CD1c-positive myeloid dendritic cell (primary cell): Measurements from ENCODE around the gene FAR1.
"Not testable (repeated sequence)": the region's sequence is repeated elsewhere in the genome, so short reads cannot be mapped to it uniquely, and the experiment has no call there.

Source experiments
- DNase-seq: peaks from one replicate; pipeline ENCODE4 v3.0.0-alpha.2; 2016; ENCODE audit errors: extremely low spot score

The FAR1 gene

DNA sequence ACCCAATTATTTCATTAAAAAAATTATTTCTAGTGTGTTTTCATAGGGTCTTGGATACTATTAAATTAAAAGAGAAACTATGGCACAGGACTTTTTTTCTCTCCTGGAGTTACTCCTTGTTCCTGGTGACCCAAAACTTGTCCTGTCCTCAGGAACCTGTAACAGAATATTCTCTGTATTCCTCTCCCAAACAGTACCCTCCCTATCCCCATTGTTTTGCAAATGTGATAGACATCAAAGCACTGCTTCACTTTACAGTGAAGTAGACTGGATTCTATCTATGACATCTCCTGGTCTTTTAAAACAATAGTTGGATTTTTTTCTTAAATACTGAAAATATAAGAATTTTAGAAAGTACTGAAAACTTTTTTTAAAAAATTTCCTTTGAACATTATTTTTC is 37.2 kb downstream of the FAR1 start:
- DNase-seq, result no peak

DNA sequence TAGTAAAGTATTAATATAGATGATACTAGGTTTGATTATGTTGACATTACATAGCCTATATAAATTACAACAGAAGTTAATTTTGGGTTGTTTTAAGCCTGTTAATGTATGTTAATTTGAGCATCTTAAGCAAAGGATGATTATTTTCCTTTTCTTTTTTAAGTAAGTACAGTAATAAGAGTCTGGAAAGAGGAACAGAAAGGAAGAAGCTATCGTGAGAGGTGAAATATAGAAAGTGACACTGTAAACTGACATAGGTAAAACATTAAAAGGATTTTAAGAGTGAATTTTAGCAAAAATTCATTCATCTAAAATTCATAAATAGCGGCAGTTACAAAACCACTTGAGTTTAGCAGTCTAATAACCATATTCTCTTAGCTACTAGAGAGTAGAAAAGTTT is 45.5 kb downstream of the FAR1 start:
- no peak for DNase-seq

DNA sequence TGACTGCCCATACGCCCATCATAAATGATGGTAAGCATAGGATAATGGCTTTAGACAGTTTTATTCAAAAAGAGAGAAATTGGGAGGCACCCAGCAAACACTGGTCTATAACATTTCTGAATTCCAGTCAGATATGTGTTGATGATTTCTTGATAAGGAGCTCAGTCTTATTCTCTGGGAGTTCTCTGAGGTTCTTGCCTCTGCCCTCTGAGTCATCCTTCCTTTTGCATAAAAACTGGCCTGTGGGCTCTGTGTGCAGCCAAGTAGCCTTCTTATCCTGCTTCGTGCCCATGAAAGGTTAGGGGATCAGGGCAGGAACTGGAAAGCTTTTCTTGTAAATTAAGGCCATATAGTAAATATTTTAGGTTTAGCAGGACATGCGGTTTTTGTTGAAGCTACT is 48.9 kb downstream of the FAR1 start:
- no peak for DNase-seq

DNA sequence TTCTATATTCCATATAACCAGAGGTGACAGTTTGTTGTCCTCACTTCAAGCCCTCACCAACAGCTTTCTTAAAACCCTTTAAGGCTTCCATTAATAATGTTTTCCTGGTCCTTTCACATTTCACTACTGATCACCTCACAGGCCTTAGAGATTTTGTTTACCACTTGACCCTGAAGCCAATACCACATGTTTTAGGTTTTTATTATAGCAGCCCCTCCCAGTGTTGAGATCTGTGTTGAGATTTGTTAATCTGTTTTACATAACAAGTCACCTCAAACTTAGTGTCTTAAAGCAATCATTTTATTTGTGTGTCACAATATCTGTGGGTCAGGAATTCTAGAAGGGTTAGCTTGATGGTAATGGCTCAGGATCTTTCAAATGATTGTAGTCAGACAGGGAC is 49.9 kb downstream of the FAR1 start:
- DNase-seq, result no peak

DNA sequence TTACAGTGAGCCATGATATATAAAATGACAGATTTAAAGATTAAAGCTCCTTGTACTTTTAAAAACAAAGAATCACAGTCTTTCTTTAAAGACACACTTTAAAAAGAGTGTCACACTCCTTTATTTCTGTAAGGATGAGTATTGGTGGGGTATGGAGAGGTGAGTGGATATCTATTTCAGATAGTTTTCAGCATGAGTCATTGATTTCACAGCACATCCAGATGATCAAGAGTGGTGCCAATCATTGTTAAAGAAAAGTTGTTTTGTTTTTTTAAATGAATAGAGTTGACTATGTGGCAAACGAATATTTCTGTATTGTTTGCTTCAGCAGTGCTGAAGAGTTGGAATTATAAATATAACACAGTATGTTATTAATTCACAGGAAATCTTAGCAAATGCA is 52.5 kb downstream of the FAR1 start:
- DNase-seq, result no peak

DNA sequence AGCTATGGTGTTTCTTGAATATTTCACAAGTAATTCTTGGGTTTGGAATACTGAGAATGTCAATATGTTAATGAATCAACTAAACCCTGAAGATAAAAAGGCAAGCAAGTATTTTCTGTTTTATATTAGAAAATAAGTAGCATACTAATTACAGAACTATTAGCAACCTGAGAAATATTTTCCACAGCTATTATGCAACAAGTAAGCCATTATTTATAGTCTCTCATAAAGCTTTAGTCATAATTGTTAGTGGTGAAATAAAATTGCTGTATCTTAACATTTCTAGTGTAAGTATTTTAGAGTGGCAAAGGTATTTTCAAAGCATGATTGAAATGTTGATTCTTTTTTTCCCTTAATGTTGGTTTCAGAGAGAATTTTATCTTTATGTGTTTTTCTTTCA is 53.3 kb downstream of the FAR1 start:
- no peak for DNase-seq

DNA sequence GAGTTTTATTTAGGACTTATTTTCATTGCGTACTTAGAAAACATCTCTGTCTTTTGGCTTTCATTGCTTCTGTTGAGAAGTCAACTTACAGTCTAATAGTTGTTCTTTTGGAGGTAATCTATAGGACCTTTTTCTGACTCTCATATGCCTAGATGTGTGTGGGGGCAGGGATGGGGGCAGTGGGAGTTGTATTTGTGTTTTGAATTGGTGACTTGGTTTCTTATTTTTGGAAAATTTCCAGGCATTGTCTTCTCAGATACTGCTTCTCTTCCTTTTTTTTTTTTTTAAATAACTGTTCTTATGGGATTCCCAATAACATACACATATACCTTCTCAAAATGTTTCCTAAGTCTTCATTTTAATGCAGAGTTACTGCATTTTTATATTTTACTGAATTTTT is 58.0 kb downstream of the FAR1 start:
- DNase-seq, result no peak

DNA sequence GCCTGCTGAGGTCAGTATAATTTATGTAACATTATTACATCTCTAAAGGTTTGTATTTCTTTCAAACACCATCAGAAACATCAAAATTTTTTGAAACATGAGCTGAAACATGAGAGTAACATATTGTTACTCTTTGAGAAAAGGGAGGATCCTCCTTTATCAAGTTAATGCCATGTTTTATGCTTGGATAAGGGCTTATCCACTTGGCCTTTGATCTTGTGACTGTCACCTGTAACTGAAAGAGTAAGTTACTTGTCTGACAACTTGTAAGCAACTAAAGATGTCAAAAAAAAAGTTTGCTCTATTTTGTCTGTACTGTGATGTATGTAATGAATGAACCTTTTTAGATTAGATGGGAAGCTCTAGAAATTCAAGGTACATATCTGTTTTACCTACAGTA is 59.6 kb downstream of the FAR1 start:
- DNase-seq, result no peak

DNA sequence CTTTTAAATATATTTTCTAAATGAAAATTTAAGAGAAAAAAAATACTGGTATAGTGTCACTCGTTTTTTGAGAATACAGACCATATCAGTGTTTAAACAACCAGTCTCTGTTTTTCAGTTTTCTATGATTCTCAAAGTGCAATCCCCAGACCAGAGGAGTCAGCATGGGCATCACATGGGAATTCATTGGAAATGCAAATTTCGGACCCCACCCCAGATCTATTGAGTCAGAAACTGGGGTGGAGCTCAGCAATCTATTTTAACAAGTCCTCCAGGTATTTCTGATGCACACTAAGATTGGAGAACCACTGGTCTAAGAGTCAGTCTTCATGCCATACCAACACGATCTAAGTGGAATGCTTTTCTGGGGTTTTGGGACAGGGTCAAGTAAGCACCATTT is 66.1 kb downstream of the FAR1 start:
- DNase-seq, result no peak

DNA sequence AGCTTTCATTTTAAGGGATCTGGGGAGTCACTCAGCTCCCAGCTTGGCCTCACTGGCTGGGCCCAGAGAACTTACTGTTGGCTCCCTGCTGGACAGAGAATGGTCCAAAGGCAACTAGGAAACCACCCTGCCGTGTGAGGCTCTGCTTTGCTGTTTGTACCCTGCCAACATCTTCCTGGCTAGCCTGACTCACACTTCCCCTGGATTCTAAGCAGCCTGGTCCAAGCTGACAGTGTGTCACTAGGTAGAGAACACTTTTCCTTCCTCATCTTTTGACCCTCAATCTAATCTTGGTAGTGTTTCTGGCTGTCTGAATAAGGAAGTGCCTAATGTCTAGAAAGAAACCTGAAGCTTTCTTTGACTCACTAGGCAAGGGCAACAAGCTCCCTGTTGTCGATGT is 76.7 kb downstream of the FAR1 start:
- peak; percentile 17 for DNase-seq

DNA sequence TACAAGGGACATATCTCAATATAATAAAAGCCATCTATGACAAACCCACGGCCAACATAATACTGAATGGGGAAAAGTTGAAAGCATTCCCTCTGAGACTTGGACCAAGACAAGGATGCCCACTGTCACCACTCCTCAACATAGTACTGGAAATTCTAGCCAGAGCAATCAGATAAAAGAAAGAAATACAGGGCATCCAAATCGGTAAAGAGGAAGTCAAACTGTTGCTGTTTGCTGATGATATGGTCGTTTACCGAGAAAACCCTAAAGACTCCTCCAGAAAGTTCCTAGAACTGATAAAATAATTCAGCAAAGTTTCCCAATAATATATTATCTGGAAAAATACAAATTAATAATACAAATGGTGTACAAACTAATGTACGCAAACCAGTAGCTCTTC is 84.8 kb downstream of the FAR1 start:
- DNase-seq, result not testable (repeated sequence)

DNA sequence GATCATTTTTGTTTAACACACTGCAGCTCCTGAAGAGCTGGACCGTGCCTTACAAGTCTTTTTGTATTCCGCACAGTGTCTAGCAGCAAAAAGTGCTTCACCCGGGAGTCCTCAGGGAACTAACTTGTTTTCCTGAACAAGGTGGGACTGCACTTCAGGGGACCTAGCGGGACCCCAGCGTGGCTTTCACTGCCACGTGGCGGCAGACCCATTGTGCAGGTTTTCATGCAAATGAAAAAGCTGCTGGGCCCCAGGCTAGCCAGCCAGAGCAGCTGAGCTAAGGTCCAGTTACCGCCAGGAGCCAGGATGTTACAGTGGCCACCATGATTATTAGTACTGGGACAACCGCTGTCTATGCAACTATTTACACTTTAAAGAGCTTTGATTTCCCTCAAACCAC is 90.6 kb downstream of the FAR1 start:
- no peak for DNase-seq

DNA sequence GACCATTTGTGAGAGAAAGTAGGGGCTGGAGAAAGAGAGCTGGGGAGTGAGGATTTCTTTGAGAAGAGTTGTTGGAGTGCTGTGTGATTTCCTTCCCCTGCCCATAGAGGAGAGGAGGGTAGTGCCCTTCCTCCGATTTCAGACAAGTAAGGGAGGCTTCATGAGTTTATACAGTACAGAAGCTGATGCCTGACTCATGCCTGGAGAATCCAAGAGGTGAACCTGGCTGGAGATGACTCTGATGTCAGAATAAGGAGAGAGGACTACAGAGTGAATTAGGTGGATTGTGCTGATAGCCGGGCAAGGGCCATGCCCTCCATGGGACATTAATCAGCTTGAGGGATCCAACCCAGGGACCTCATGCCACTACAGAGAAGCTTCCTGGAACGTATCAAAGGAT is 91.6 kb downstream of the FAR1 start:
- DNase-seq, result no peak

DNA sequence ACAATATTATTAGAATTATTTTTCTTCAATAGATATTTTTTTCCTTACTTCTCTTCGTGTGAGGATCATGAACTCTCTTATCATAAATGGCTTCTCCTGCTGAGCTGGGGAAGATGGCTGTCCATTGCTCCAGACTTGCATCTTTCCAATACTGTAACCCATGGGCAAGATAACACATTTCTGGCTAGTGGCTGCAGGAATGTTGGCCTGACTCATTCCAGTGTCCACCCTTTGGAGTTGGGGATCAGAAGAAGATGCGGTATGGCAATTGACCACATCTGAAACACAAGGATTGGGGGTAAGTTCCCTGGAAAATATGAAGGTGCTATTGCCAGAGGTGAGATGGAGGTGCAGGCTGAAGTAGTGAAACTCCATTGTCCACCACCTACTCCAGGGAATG is 92.8 kb downstream of the FAR1 start:
- no peak for DNase-seq

DNA sequence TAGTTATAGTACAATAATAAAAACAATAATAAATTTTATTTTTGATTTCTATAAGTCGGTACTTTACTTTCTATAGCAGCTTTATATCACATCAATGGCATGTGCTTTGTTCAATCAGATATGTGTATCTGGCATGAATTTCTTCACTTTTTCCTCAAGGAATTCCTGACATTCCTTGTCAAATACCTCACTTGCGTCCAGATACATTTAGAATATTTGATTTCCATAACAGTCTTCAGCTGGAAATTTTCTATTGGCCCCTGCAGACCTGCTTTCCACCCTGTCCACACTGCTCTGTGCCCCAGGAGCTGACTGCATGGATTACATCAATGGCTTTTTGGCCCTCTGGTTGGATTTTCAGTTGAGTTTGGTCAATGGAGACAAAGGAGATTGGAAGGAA is 93.2 kb downstream of the FAR1 start:
- DNase-seq, result no peak

DNA sequence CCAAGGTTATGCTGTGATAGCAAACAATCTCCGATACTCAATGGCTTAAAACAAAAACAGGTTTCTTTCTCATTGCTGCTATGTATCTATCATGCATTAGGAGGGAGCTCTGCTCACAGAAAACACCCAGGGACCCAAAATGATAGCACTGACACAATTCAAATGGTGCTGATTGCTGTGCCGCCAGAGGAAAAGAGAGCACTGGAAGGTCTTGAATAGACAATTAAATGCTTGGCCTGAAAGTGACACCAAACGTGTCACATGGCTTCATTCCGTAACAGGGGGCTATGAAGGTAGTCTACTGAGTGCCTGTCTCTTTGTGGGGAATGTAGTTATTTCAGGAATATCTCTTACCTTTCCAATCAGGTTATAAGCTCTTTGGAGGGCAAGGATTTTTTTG is 94.2 kb downstream of the FAR1 start:
- no peak for DNase-seq

DNA sequence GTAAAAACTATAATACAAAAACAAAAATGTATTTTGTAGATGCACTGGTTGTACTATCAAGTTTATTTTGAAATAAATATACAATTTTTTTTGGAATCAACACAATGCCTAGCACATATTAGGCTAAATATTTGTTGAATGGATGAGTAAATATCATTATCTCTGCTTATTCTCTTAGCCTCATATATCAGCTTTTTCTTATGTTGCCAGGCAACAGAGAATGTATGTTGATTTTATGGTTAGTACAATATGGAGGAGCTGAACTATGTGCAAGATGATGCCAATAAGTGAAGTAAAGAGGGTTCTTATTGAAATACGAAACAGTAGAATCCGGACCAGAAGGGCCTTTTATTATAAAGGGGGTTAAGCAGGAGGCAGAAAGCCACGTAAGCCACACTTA is 94.9 kb downstream of the FAR1 start:
- no peak for DNase-seq

DNA sequence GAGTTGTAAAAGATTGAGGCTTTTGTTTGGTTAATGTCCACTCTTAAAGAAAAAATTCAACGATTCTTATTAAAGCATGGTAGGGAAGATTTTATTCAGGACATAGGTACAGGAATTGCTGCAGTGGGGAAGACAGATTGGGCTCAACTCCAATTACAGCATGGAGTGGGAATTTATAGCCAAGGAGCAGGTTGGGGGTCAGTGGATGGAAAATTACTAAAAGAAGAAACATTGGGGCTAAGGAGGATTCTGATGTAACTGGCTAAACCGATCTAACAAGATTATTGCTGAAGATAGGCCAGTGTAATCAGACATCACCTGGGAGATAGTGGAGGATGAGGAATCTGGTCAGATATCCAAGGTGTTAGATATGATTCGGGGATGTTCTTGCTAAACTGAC is 97.4 kb downstream of the FAR1 start:
- no peak for DNase-seq

DNA sequence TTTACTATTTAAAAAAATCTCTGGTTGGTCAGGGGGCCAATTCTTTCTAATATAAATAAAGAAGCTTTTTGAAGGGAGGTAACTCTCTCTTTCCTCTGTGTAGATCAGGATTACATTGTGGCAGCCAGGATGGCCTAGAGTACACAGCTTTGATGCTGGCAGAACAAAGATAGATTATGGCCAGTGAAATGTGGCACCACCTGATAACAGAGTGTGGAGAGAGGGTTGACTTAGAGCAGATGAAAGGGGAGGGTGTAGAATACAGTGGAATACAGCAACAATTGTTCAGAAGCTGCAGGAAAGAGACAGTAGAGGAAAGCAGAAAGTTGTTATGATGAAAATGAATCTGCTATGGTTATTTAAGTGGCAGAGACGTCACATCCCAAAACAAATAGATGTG is 99.0 kb downstream of the FAR1 start:
- DNase-seq, result no peak

DNA sequence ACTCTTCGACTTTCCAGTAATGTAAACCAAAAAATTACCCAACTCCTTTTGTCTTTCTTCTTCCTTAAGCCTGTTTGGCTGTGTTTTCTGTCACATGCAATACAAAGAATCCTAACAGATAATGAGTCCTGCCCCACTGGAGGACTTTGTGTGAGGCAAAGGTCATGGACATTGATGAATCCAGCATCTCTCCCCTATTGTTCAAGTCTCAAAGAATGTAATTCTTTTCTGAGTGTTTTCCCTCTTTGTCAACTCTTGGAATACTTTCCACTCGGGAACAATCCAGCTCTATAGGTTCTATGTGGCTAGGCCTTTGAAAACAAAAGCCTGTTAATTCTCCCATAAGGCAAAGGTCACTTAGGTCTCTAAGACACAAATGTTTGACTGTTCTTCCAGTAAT is 100.7 kb downstream of the FAR1 start:
- DNase-seq, result no peak

DNA sequence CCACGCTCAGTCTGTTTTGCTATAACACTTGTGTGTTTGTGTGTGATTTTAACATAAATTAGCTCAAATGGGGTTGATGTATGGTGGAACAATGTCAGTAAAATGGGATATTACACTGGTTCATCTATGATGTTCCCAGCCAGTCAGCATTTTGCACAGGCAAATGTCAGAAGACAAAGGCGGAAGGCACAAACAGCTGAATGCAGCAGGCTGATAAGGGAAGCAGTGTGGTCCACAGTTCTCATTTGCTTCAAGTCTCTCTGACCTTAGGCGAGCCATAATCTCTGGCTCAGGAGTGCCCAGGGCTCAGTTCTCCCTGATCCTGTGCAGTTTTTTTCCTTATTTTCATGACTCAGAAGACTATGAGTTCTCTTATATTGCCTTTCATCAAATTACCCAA is 102.7 kb downstream of the FAR1 start:
- no peak for DNase-seq

DNA sequence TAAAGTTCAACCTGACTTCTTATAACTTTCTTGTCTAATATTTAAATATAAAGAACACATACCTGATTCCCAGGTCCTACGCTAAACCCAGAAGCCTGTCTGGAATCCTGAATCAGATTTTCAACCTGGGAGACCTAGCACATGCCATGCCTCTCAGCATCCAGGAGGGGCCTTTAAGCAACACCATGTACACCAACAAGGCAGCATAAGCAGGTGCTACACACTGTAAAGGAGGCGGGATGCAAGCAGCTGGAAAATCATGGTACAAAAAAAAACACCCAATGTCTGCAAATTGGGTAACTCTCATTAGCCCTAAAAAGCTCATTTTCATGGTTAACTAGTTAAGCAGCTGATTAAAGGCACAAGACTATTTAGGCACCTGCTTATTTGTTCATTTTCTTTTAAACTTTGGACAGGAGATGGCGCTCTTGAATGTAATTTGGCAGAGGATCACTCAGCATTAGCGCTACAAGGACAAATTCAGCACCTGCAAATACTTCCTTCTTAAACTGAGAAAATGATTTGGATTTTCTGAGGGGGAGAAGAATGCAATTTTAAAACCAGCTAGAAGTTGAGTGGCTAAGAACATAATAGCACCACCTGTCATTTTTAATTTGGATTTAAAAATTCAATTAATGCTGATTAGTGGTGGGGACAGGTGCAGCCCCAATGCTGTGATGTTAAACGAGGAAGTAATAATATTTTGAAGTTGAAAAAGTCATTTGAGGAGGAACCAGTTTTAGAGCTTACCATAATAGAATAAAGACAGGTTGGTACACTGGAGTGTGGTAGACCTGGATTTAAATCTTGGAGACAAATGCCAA is 104.0 kb downstream of the FAR1 start:
- DNase-seq, result peak; percentile 75

DNA sequence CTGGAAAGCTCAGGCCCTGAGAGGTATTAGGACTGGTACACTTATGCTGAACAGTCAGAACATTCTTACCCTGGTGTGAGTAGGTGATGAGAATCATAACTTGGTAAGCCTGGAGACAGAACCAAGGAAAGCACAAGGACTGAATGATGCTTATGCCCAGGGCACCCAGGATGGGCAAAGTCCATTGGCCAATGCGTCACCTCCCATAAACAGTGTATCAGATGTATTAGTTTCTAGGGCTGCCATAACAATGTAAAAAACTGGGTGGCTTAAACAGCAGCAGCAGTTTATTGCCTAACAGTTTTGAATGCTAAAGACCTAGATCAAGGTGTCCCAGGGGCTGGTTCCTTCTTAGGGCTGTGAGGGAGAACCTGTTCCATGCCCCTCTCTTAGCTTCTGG is 107.0 kb downstream of the FAR1 start:
- DNase-seq, result no peak

DNA sequence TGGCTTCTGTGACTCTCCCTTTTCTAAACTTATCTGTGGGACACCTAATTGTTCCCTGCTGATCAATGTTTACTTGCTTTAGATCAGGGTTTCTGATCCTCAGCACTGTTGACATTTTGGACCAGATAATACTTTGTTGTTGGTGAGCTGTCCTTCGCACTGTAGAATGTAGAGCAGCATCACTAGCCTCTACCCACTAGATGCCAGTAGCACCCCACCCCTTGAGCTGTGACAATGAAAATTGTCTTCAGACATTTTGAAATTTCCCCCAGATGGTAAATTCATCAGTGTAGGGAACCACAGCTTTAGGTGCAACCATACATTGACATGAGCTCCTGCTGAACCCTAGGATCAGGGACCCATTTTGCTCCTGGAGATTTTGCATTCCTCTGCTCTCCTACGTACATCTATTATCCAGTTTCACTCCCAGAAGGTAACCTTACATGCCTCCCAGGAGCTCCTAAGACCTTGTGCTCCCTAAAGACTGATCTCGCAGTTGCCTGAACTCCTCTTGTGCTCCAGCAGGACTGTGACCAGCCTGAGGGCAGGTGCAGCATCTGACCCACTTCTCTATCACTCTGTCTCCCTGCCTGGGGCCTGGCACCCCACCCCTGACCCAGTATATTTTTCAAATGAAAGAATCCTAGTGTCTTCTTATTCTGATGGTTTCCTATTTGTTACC is 107.8 kb downstream of the FAR1 start:
- peak; percentile 25 for DNase-seq
